Thymus (tissue), 11 donors: ENCODE results near the gene GIMD1. TPM values are rescaled to one million over a fixed set of nuclear protein-coding genes. Genes with fewer than 3 reads are reported as not detected.
"Not testable (repeated sequence)": the region's sequence is repeated elsewhere in the genome, so short reads cannot be mapped to it uniquely, and the experiment has no call there.

Experiments
- DNase-seq, 9 donors: peaks; one replicate each; pipeline ENCODE4 v3.0.0-alpha.2; 2013; ENCODE audit warnings: low spot score in 9 of 9, low read depth in 6 of 9, missing footprints in 1 of 9
- H3K27ac ChIP-seq, 2 donors: one replicate each; pipeline ENCODE4 v1.5.1; 2013; ENCODE audit warnings: control low read depth in 1 of 2, low read depth in 1 of 2, low read length in 1 of 2, mild to moderate bottlenecking in 1 of 2, moderate library complexity in 1 of 2
- H3K27me3 ChIP-seq, 2 donors: one replicate each; pipeline ENCODE4 v1.5.1; 2013; ENCODE audit warnings: low read length in 1 of 2; ENCODE audit not compliant: control insufficient read depth in 2 of 2, insufficient read depth in 1 of 2
- H3K36me3 ChIP-seq, 2 donors: one replicate each; pipeline ENCODE4 v1.5.1; 2013; ENCODE audit warnings: low read length in 1 of 2, mild to moderate bottlenecking in 1 of 2, moderate library complexity in 1 of 2; ENCODE audit not compliant: control insufficient read depth in 2 of 2, insufficient read depth in 2 of 2
- H3K4me1 ChIP-seq, 2 donors: one replicate each; pipeline ENCODE4 v1.5.1; 2013; ENCODE audit warnings: low read length in 2 of 2; ENCODE audit not compliant: control insufficient read depth in 2 of 2, insufficient read depth in 2 of 2
- H3K4me3 ChIP-seq, 2 donors: one replicate each; pipeline ENCODE4 v1.5.1; 2013; ENCODE audit warnings: low read length in 2 of 2, control low read depth in 1 of 2, mild to moderate bottlenecking in 1 of 2
- H3K9me3 ChIP-seq, 2 donors: one replicate each; pipeline ENCODE4 v1.5.1; 2013; ENCODE audit warnings: low read length in 1 of 2, mild to moderate bottlenecking in 1 of 2; ENCODE audit not compliant: control insufficient read depth in 2 of 2, insufficient read depth in 1 of 2
- WGBS: extraction: QIAGEN DNeasy Blood & Tissue Kit; methylation state at CpG from one replicate; pipeline ENCODE4 v1.1.7; 2013; 5-methylcytosine and 5-hydroxymethylcytosine counted together
- polyA plus RNA-seq: library from polyadenylated mRNA; stranded (reverse); fragments of 200-250 nt; gene quantifications from one replicate; pipeline ENCODE4 v1.2.3, GENCODE V29; 2013
- total RNA-seq: library from RNA; stranded (reverse); fragments of 120-200 nt; gene quantifications from one replicate; pipeline ENCODE4 v1.2.4, GENCODE V29; 2013
- donor health status: healthy.

GIMD1 gene
- total and polyA plus RNA-seq, 2 donors: 0.07 TPM; not detected in 1

DNA sequence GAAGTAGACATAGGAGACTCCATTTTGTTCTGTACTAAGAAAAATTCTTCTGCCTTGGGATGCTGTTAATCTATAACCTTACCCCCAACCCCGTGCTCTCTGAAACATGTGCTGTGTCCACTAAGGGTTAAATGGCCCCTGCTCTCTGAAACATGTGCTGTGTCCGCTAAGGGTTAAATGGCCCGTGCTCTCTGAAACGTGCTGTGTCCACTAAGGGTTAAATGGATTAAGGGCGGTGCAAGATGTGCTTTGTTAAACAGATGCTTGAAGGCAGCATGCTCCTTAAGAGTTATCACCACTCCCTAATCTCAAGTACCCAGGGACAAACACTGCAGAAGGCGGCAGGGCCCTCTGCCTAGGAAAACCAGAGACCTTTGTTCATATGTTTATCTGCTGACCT is 46.8 kb downstream of the GIMD1 start:
- H3K36me3 ChIP-seq, DNase-seq, H3K27me3 ChIP-seq, H3K9me3 ChIP-seq, H3K4me3 ChIP-seq, H3K27ac ChIP-seq: not testable (repeated sequence)
- peaks cover 3 to 10% of the 10 kb centered on the region in 2 donors for H3K4me1 ChIP-seq
- 95% methylated on average over 6 of the region's 6 CpGs for WGBS

DNA sequence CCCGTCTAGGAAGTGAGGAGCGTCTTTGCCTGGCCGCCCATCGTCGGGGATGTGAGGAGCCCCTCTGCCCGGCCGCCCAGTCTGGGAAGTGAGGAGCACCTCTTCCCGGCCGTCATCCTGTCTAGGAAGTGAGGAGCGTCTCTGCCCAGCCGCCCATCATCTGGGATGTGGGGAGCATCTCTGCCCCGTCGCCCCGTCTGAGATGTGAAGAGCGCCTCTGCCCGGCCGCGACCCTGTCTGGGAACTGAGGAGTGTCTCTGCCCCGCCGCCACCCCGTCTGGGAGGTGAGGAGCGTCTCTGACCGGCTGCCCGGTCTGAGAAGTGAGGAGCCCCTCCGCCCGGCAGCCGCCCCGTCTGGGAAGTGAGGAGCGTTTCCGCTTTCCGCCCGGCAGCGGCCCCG is 47.4 kb downstream of the GIMD1 start:
- WGBS: 97% methylated on average over 34 of the region's 34 CpGs
- not testable (repeated sequence) for H3K4me3 ChIP-seq, H3K36me3 ChIP-seq, DNase-seq, H3K27ac ChIP-seq, H3K27me3 ChIP-seq, H3K9me3 ChIP-seq
- H3K4me1 ChIP-seq: peaks cover 3 to 10% of the 10 kb centered on the region in 2 donors

- DNase-seq: no peak
- peaks cover 4 to 5% of the 10 kb centered on the region in 2 donors for H3K36me3 ChIP-seq
- WGBS: 97% methylated on average over 1 of the region's 1 CpG
- no peaks in the 10 kb centered on the region for H3K9me3 ChIP-seq
- no peak overlapping the region for H3K4me3 ChIP-seq
- H3K27me3 ChIP-seq: no peaks in the 10 kb centered on the region
- H3K27ac ChIP-seq: no peak overlapping the region
- H3K4me1 ChIP-seq: peaks cover 3 to 10% of the 10 kb centered on the region in 2 donors
Measured at GRCh38 chr4:106320235-106320634, 48.3 kb downstream of the GIMD1 start.

DNA sequence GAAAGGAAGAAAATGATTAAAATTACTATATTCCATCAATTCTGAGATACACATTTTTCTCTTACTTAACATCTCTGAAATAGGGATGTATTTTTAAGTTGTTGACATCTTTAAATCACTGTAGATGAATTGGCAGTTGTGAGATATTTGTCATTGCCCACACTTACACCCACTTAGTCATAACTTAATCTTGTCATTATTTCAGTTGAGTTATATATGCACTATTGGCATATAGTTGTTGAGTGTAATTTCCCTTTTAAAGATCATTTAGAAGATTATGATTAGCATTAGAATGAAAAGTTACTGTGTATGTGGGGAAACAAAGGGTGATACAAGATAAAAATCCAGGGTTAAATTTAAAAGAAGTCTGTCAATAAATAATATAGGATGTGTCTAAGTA is 50.1 kb downstream of the GIMD1 start:
- Histone ChIP-seq H3K27me3 (no peaks in the 10 kb centered on the region), H3K36me3 (peaks cover 4 to 5% of the 10 kb centered on the region in 2 donors), H3K4me1 (peaks cover 10 to 14% of the 10 kb centered on the region in 2 donors), H3K4me3 (no peak overlapping the region), H3K9me3 (no peaks in the 10 kb centered on the region), H3K27ac (no peak overlapping the region)
- no peak for DNase-seq

DNA sequence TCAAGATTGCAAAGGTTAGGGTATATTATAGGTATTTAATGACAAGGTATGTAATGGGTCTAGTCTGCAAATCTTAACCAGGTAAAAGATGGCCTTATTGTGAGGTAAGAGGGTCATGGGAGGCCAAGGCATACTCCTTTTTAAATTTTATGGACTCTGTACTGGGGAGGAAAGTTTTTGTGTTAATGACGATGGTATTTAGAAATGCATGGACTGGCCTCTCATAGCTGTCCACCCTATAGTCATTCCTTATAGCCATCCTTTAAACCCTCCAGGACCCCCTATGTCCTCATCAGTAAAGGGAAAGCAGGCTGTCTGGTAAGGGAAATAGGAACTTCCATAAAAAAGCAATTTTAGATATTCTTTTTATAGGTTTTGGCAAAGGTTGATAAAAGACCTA is 50.8 kb downstream of the GIMD1 start:
- peaks cover 10 to 14% of the 10 kb centered on the region in 2 donors for H3K4me1 ChIP-seq
- DNase-seq: no peak
- 99% methylated on average over 1 of the region's 1 CpG for WGBS
- H3K36me3 ChIP-seq: peaks cover 4 to 5% of the 10 kb centered on the region in 2 donors
- H3K27me3 ChIP-seq: no peaks in the 10 kb centered on the region
- no peak overlapping the region for H3K27ac ChIP-seq
- no peak overlapping the region for H3K4me3 ChIP-seq
- no peaks in the 10 kb centered on the region for H3K9me3 ChIP-seq

DNA sequence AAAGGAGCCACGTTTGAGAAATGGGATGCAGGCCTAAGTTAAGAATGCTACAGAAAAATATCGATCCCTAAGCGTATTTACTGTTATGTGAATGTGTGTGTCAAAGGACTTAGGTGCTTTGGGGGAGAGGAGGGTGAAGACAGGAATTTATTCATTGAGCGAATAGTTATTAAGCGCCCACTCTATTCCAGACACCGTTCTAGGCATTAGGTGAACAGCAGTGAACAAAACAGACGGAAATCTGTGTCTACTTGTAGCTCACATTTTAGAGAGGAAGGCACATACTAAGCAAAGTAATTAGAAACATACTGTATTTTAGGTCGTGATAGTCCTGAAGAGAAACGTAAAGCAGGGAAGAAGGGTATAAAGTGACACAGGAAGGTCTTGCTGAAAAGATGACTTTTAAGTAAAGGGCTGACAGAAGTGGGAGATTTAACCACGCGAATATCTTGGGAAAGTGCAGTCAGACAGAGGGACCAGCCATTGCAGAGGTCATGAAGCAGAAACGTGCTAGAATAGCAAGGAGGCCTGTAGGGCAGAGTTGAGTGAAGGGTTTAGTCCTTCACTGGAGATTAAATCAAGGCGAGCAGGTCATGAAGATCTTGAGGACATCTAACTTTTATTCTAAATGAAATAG is 51.7 kb downstream of the GIMD1 start:
- Histone ChIP-seq H3K27ac (peak overlapping the region; percentile 89), H3K9me3 (no peaks in the 10 kb centered on the region), H3K27me3 (no peaks in the 10 kb centered on the region), H3K4me1 (peaks cover 10 to 14% of the 10 kb centered on the region in 2 donors), H3K4me3 (peak overlapping the region; percentile 54 to 70), H3K36me3 (peaks cover 4 to 5% of the 10 kb centered on the region in 2 donors)
- 5% methylated on average over 13 of the region's 13 CpGs for WGBS
- peak in 4 of 9 donors; percentile 2 to 22 (median 4) for DNase-seq

GRCh38 chr4:106315968-106316772 is 52.4 kb downstream of the GIMD1 start, which contains the start of the genes AIMP1 and TBCK:
Gene AIMP1, plus strand, starts transcription at chr4:106316550. Its CDS starts 8,460 bp downstream, at chr4:106325010.
Gene TBCK, minus strand, starts transcription at chr4:106316209. Its CDS starts 7,249 bp downstream, at chr4:106308960.
- peak; percentile 82 to 96 (median 90) for DNase-seq
- Histone ChIP-seq H3K4me1 (peaks cover 10 to 14% of the 10 kb centered on the region in 2 donors), H3K4me3 (peak within 1 kb of the TSS; percentile 54 to 70), H3K36me3 (peaks cover under 1 to 4% of the 10 kb centered on the region in 2 donors), H3K27ac (peak within 1 kb of the TSS; percentile 89), H3K27me3 (no peaks in the 10 kb centered on the region), H3K9me3 (no peaks in the 10 kb centered on the region)
- whole genome bisulfite sequencing: under 1% methylated on average over 44 of the region's 44 CpGs

DNA sequence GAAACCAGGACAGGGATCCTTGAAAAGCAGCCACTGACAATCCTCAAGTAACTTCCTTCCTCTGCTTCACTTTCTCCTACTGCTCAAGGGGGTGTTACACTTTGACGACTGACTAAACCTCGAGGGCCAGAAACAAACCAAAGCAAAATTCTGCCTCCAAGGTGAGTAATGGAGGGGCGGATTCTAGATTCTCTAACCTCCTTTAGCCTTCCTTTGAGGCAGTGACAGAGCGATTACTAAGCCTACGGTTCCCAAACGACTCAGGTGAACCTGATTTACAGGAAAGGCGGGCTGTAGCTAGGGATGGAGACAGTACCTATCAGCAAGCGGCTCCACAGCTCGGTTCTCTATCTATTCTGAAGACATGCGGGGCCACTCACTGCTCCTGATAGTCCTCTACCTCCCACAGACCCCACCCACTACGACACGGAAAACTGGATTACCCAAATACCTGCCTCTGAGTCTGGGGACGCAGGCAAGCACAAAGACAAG is 53.1 kb downstream of the GIMD1 start:
- peak in 7 of 9 donors; percentile 1 to 66 (median 32) for DNase-seq
- no peaks in the 10 kb centered on the region for H3K27me3 ChIP-seq
- under 1% methylated on average over 13 of the region's 13 CpGs for WGBS
- peak overlapping the region; percentile 54 to 70 for H3K4me3 ChIP-seq
- H3K36me3 ChIP-seq: peaks cover 0 to 3% of the 10 kb centered on the region in 2 donors
- H3K27ac ChIP-seq: peak overlapping the region; percentile 89
- no peaks in the 10 kb centered on the region for H3K9me3 ChIP-seq
- H3K4me1 ChIP-seq: peaks cover 10 to 14% of the 10 kb centered on the region in 2 donors

DNA sequence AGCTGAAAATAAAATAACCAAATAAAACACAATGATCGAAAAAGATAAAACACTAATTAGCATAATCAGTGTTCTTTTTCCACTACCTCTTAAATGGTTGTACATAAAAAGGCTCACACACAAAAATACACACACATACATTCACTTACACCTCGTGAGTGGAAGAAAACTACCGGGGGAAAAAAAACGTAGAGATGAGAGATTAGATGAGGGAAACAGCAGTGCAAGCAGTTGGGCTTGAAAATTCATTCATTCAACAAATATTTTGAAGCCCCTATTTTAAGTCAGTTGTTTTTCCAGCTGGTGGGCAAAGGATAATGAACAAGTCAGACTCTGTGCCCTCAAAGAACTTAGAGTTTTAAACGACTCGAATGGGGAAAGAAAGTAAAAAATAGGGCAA is 53.6 kb downstream of the GIMD1 start:
- no peaks in the 10 kb centered on the region for H3K36me3 ChIP-seq
- H3K27me3 ChIP-seq: no peaks in the 10 kb centered on the region
- H3K27ac ChIP-seq: peak overlapping the region in 1 of 2 donors; percentile 89
- peak overlapping the region; percentile 54 to 70 for H3K4me3 ChIP-seq
- H3K4me1 ChIP-seq: peaks cover 10 to 14% of the 10 kb centered on the region in 2 donors
- DNase-seq: peak in 1 of 9 donors; percentile 12
- H3K9me3 ChIP-seq: no peaks in the 10 kb centered on the region
- 47% methylated on average over 6 of the region's 6 CpGs for WGBS
